Measurements from ENCODE around the gene RNF152. TPM values are rescaled to one million over a fixed set of nuclear protein-coding genes. Genes with fewer than 3 reads are reported as not detected.

Gene RNF152
- total RNA-seq, 1 experiment from 2014 or later = 2.3 TPM

GRCh38 chr18:61891894-61892293 is 913 bp downstream of the RNF152 start:
- Histone ChIP-seq H3K18ac (ENCODE audit: insufficient read length, low read depth, low read length) (no peak overlapping the region), H3K79me2 (ENCODE audit: insufficient read depth, low read length) (no peaks in the 10 kb centered on the region), H2AK5ac (ENCODE audit: insufficient read length, low read length) (no peak overlapping the region), H3K56ac (ENCODE audit: insufficient read length, low read depth, low read length) (no peak overlapping the region), H2BK15ac (ENCODE audit: low read depth, low read length) (no peak overlapping the region), H4K5ac (ENCODE audit: insufficient read length, low read depth, low read length) (no peak overlapping the region), H2BK12ac (ENCODE audit: insufficient read length, low read depth, low read length) (no peak overlapping the region), H3T11ph (ENCODE audit: low read length) (no peak overlapping the region), H2BK20ac (ENCODE audit: low read depth, low read length, poor library complexity, severe bottlenecking) (no peak overlapping the region), H3K27ac (ENCODE audit: insufficient read length, low read depth, low read length) (no peak overlapping the region), H2BK5ac (ENCODE audit: insufficient read length, low read length) (no peak overlapping the region), H3K9me3 (ENCODE audit: control insufficient read depth, low read depth, low read length) (no peaks in the 10 kb centered on the region), H3K4ac (ENCODE audit: low read depth, low read length) (no peak overlapping the region), H3K4me2 (ENCODE audit: insufficient read depth, insufficient read length, low read length) (no peak overlapping the region), H3K9ac (ENCODE audit: extremely low read depth, insufficient read length, low read length) (no peak overlapping the region), H2AFZ (ENCODE audit: low read length) (no peak overlapping the region), H4K91ac (ENCODE audit: insufficient read length, low read depth, low read length) (no peak overlapping the region), H3K23ac (ENCODE audit: insufficient read length, low read depth, low read length) (no peak overlapping the region), H3K23me2 (ENCODE audit: insufficient read length, low read depth, low read length, poor library complexity, severe bottlenecking) (peaks cover 12% of the 10 kb centered on the region), H4K20me1 (ENCODE audit: control insufficient read depth, insufficient read depth, insufficient read length) (no peaks in the 10 kb centered on the region), H4K8ac (replicated peaks; ENCODE audit: insufficient read length, low read depth, low read length) (no peak overlapping the region), H3K4me1 (ENCODE audit: insufficient read depth, low read length) (peaks cover 3% of the 10 kb centered on the region; the same call in 1 of the 2 replicates), H3K14ac (ENCODE audit: insufficient read depth, low read length) (no peak overlapping the region), H2BK120ac (ENCODE audit: low read depth, low read length, poor library complexity, severe bottlenecking) (no peak overlapping the region), H3K27me3 (ENCODE audit: insufficient read depth, low read length) (peaks cover 18% of the 10 kb centered on the region; the same call in 1 of the 2 replicates), H3K79me1 (ENCODE audit: insufficient read depth, low read depth, low read length, poor library complexity, severe bottlenecking) (no peaks in the 10 kb centered on the region)
- TF ChIP-seq CTCF (conservative IDR thresholded peaks at IDR 0.05) = no peak
- no CpG with 5 or more reads among the region's 4 CpGs for WGBS (ENCODE audit: extremely low coverage, insufficient read length, low lambda C conversion rate)
- H3K36me3 Mint-ChIP-seq (ENCODE audit: insufficient read depth in 1 of 3, low read depth in 3 of 3) = peaks cover 0 to 6% (median 2%) of the 10 kb centered on the region in 3 experiments; a peak in 3 of 7 replicates
- H3K27me3 Mint-ChIP-seq (ENCODE audit: low read depth) = peaks cover 58% of the 10 kb centered on the region
- no peak for DNase-seq
- H3K9me3 Mint-ChIP-seq = peaks cover 0 to 3% of the 10 kb centered on the region in 2 experiments; a peak in 2 of 5 replicates
- peaks cover 23% of the 10 kb centered on the region in 2 experiments for H3K4me1 Mint-ChIP-seq
- H3K4me3 Mint-ChIP-seq = peak overlapping the region in 1 of 2 experiments; percentile 88; a peak in 3 of 5 replicates
- H3K27ac Mint-ChIP-seq = no peak overlapping the region
